Glomerular endothelial cell (primary cell): ENCODE results near the gene CMTM1. TPM values are rescaled to one million over a fixed set of nuclear protein-coding genes. Genes with fewer than 3 reads are reported as not detected.
A peak's percentile ranks its signal among the peaks of the same experiment; 100 is the strongest.

Experiments
- DNase-seq: peaks from one replicate; pipeline ENCODE4 v3.0.0-alpha.2; 2011; ENCODE audit warnings: low read depth, low spot score; ENCODE audit errors: extremely low read depth
- total RNA-seq: library from RNA; depleted of rRNA; stranded (reverse); fragments of >200 nt; gene quantifications from 2 replicates; pipeline ENCODE4 v1.2.3, GENCODE V29; 2015

Gene CMTM1
- total RNA-seq, 1 donor from 2014 or later = 2.9 TPM

DNA sequence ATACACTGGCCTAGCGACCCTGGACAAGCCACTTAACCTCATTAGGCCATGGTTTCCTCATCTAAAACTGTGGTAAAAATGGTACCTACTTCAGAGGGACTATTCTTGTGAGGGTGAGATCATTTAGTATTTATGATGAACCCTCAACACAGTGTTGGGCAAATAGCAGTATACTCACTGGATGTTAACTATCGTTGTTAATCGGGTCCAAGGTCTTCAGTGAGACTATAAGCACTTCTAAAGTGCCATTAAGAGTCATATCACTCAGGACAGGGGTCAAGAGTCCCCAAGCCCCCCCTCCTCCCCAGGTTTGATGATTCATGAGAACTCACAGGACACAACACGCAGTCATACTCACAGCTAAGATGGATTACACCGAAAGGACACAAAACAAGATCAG lies 27.3 kb upstream of the CMTM1 start:
- no peak for DNase-seq

- DNase-seq = no peak
Measured at GRCh38 chr16:66539623-66540469, 26.4 kb upstream of the CMTM1 start.

DNA sequence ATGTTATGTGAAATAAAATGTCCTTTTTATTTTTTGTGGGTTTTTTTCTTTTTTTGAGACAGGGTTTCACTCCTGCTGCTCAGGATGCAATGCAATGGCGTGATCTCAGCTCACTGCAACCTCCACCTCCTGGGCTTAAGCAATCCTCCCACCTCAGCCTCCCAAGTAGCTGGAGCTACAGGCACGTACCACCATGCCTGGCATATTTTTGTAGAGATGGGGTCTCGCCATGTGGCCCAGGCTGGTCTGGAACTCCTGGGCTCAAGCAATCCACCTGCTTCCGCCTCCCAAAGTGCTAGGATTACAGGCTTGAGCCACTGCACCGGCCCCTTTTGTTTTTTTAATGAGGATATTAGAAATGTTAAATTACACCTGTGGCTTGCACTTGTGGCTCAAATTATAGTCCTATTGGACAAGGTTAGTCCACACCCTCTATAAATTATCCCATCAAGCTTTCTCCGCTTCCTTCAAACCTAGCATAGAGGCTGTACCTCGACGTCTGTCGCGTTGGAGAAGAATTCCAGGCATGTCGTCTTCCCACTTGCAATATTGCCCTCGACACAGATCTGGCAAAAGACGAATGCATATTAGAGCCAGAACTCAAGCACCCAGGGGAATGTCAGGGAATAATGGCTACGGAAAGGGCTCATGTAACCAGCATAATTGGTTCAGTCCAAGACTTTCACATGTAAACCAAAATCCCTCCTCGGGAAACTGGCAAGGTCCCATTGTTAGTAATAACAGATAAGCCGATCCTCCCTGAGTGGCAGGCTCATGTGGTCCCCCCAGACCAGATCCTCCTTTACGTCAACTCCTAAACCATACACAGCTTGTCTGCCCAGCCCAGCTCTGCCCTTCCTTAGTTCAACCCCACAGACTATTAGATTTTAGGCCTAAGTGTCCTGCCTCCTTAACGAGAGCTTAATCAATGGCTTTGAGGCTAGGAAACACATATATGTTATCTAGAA lies 24.6 kb upstream of the CMTM1 start:
- DNase-seq = no peak

DNA sequence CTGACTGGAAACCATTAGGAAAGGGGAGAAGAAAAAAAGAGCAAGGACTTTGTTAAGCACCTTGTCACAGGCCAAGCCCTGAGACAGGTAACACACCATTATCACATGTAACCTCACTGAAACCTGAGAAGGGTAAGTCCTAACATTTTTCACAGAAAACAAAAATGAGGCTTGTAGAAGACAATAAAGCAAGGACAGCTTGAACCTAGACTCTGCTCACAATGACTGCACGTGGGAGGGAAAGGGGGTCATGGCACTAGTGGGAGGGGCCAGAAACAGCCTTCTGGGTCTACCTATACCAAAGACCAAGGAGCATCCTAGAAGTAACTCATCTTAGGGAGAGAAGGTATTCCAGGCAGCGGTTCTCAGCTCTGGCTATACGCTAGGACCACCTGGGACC lies 23.8 kb upstream of the CMTM1 start:
- DNase-seq = no peak

DNA sequence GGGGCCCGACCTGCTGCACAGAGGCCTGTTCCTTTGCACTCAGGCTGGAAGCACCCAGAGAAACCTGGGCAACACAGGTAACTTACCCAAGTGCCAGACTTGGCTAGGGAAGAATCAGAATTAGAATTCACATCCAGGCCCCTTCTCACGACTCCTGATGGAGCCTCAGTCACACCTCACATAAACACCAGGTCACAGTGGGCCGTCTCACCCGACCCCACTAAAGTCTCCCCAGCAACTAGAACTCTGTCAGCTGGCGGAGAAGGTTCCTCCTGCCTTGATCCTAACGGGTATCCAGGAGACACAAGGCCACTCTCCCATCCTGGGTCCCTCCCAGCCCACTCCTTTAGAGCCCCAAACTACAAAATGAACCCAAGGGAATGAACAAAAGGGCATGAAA lies 22.7 kb upstream of the CMTM1 start:
- DNase-seq = no peak

DNA sequence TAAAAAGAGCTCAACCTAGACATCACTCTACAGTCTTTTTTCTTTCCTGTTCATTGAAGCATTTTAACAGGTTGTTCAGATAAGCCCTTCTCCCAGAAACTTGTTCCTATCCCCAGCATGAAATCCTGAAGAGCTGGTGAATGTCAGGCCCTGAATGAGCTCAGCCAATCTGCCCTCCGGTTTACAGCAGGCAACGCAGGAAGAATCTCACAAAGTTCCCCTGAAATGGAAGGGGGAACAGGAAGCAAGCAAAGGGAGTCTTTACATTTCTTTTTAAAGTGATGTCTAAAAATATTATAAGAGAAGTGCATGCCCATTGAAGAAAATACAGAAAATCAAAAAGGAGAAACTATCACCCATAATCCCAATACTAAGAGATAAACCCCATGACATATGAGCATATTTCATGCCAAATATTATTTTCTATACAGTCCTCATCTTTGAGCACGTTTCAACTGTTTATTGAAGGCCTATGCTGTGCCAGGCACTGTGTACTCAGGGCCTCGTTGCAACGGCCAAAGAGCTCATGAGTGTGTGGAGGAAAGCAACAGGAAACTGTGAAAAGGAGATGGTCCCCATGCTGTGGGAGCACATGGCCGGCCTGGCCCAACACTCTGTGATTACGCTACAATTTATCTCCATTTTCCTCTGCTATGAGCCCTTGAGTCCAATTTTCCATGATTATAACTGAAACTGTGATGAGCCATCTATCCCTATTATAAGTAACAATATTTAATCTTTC lies 22.1 kb upstream of the CMTM1 start:
- DNase-seq = no peak

GRCh38 chr16:66547101-66547989 lies 18.9 kb upstream of the CMTM1 start:
- DNase-seq = no peak

DNA sequence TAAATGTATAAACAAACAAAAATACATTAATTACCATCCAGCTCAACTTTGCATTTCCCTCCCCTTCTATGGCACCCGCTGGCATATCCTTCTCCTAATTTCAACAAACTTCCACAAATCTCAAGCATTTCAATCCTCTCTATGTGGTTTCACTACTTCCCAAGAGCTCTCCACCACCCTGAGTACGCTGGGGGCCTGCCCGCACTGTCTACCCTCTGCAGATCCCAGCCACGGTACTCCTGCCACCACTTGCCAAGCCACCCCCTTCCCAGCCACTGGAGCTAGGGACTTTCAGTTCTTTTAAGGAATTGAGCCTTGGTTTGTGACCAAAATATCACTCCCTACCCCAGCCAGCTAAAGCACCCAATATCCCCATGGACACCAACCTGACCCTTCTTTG lies 18.2 kb upstream of the CMTM1 start:
- no peak for DNase-seq

GRCh38 chr16:66548868-66549267 lies 17.4 kb upstream of the CMTM1 start:
- DNase-seq = no peak

GRCh38 chr16:66549284-66550131 lies 16.7 kb upstream of the CMTM1 start, which contains the start of gene TK2:
Gene TK2, minus strand, starts transcription at chr16:66550122. Its CDS starts 61 bp downstream, at chr16:66550061.
- DNase-seq = no peak

DNA sequence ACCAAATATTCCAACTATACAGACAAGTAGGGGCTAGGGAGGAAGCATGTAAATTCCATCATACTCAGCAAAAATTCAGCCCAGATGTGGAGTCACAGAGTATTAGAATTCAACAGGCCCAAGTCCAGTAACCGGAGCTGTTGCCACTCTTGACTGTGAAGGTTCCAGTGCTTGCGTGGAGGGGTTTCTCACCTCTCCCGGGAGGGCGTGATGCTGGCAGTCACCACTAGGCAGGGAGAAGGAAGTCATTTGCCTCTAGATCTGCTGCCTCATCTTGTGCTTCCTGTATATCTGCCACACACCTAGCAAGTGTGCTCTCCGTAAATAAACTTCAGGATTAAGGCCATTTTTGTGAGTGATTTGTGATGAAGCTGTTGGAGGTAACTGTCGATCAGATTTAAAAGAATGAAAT lies 14.9 kb upstream of the CMTM1 start:
- DNase-seq = no peak

GRCh38 chr16:66551788-66552285 lies 14.4 kb upstream of the CMTM1 start:
- no peak for DNase-seq

GRCh38 chr16:66552286-66553177 lies 13.7 kb upstream of the CMTM1 start, which contains the start of gene CKLF:
Gene CKLF, plus strand, starts transcription at chr16:66552576. Its CDS starts 140 bp downstream, at chr16:66552716.
- peak; percentile 50 for DNase-seq

DNA sequence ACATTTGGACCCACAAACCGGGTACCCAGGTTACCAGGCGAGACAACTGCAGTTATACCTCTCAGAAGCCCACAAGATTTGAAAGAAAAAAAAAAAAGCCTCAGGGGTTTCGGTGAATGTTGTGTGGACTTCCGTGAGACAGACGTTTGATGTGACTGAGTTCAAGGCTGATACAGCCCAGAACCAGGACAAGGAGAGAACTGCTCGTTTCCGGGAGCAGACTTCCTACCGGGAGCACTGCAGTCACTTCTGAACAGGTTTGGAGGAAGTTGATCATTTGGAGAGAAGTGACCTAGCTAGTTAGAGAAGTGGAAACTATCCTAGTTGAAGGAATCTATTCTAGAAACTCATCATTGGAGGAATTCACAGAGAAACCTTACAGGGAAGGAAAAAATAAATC lies 13.0 kb upstream of the CMTM1 start:
- no peak for DNase-seq

- DNase-seq = no peak
Measured at GRCh38 chr16:66554021-66554420, 12.2 kb upstream of the CMTM1 start.

GRCh38 chr16:66554495-66554894 lies 11.7 kb upstream of the CMTM1 start:
- DNase-seq = no peak

DNA sequence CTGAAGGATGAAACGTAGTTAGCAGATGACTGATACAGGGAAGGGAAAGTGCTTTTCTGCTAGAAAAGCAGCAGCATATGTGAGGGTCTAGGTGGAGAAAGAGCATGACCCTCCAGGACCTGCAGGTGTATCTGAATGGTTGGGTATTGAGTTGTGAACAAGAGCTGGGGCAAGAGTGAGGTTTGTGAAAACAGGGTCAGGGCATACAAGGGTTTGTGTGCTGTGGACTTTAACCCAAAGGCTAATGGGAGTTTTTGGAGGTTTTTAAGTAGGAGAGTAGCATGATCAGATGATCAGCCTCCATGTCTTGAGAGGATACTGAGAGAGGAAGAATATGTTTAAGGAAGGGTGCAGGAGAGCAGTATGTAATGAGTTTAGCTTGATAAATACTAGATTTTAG lies 6.1 kb upstream of the CMTM1 start:
- no peak for DNase-seq
